Measurements from ENCODE around the gene CDC27.
"Not testable (repeated sequence)": the region's sequence is repeated elsewhere in the genome, so short reads cannot be mapped to it uniquely, and the experiment has no call there.

Gene CDC27

DNA sequence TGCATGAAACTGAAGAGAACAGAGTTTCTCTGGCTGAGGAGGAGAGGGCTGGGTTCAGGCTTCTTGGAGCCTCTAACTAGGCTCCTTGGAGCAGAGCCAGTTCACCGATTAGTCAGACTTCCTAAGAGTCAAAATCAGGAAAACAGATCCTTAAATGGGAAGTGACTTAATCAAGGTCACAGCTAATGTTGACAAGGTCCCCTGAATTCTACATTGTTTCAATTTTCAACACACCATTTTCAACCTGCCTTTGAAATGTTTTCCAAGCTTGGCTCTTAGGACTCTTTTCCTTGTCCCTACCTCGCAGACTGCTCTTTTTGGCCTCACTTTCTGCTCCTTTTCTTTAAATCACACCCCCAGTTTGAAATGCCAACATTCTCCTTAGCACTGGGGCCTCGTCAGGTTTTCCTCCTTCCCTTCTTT lies 36.4 kb upstream of the CDC27 start:
- no peak overlapping the region for H3K4me3 ChIP-seq (ENCODE audit: control insufficient read depth in 1 of 7, extremely low read depth in 1 of 7, insufficient read depth in 4 of 7, low read depth in 2 of 7, low read length in 6 of 7)
- H3K4me1 ChIP-seq (ENCODE audit: control extremely low read depth in 1 of 4, control insufficient read depth in 4 of 4, insufficient read depth in 4 of 4, low read length in 3 of 4), result peaks cover 0 to 43% (median 24%) of the 10 kb centered on the region in 4 experiments
- ChIA-PET CTCF (interaction anchor here (0.8 kb wide), 1 partner anchor 90 kb away, joined by 3 read pairs; no protein-coding TSS in a partner anchor), POLR2A (no interaction called here)
- no peak overlapping the region for H3K27ac ChIP-seq (ENCODE audit: insufficient read depth in 1 of 2, low read depth in 1 of 2, low read length in 2 of 2, poor library complexity in 1 of 2, severe bottlenecking in 2 of 2)
- H3K27me3 ChIP-seq (replicated peaks in 2 of 5; ENCODE audit: control insufficient read depth in 4 of 5, insufficient read depth in 5 of 5, low read length in 4 of 5), result no peaks in the 10 kb centered on the region
- H3K36me3 ChIP-seq (ENCODE audit: control insufficient read depth in 4 of 4, insufficient read depth in 4 of 4, low read length in 3 of 4), result no peaks in the 10 kb centered on the region
- H3K9me3 ChIP-seq (ENCODE audit: control extremely low read depth in 1 of 5, control insufficient read depth in 4 of 5, insufficient read depth in 2 of 5, low read depth in 1 of 5, low read length in 4 of 5), result peaks cover 0 to 6% (median 5%) of the 10 kb centered on the region in 5 experiments
- 41% methylated on average over 2 of the region's 3 CpGs for WGBS (ENCODE audit: insufficient coverage)
- DNase-seq, result no peak

DNA sequence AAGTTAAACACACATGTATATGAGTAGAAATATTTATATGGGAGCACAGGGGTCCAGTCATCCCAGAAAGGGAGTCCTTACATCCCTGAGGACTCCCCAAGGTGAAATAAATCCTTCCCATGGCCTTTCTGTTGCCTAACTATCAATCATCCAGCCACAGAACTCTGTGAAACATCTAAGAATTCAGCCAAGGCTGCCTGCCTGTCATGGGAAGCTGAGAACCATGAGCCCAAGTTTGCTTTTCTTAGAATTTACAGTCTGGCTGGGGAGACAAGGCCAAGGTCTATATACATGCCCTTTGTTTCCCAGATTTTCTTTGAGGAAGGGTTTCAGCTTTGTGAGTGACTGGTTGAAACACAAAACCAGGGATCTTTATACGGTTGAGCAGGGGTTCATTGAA lies 35.9 kb upstream of the CDC27 start:
- Histone ChIP-seq H3K27ac (ENCODE audit: insufficient read depth in 1 of 2, low read depth in 1 of 2, low read length in 2 of 2, poor library complexity in 1 of 2, severe bottlenecking in 2 of 2) (no peak overlapping the region), H3K9me3 (ENCODE audit: control extremely low read depth in 1 of 5, control insufficient read depth in 4 of 5, insufficient read depth in 2 of 5, low read depth in 1 of 5, low read length in 4 of 5) (peaks cover 0 to 6% (median 5%) of the 10 kb centered on the region in 5 experiments), H3K36me3 (ENCODE audit: control insufficient read depth in 4 of 4, insufficient read depth in 4 of 4, low read length in 3 of 4) (no peaks in the 10 kb centered on the region), H3K27me3 (replicated peaks in 2 of 5; ENCODE audit: control insufficient read depth in 4 of 5, insufficient read depth in 5 of 5, low read length in 4 of 5) (no peaks in the 10 kb centered on the region), H3K4me3 (ENCODE audit: control insufficient read depth in 1 of 7, extremely low read depth in 1 of 7, insufficient read depth in 4 of 7, low read depth in 2 of 7, low read length in 6 of 7) (no peak overlapping the region), H3K4me1 (ENCODE audit: control extremely low read depth in 1 of 4, control insufficient read depth in 4 of 4, insufficient read depth in 4 of 4, low read length in 3 of 4) (peaks cover 3 to 45% (median 25%) of the 10 kb centered on the region in 4 experiments)
- 60% methylated on average over 1 of the region's 1 CpG for WGBS (ENCODE audit: insufficient coverage)
- POLR2A ChIA-PET, result no interaction called here
- CTCF ChIA-PET, result interaction anchor here (0.8 kb wide), 1 partner anchor 91 kb away, joined by 3 read pairs; no protein-coding TSS in a partner anchor
- DNase-seq, result no peak

DNA sequence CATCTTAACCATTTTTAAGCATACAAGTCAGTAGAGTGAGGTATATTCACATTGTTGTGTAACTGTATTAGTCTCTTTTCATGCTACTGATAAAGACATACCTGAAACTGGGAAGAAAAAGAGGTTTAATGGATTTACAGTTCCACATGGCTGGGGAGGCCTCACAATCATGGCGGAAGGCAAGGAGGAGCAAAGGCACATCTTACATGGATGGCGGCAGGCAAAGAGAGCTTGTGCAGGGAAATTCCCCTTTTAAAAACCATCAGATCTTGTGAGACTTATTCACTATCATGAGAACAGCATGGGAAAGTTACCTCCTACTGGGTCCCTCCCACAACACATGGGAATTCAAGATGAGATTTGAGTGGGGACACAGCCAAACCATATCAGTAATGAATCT lies 35.0 kb upstream of the CDC27 start:
- H3K36me3 ChIP-seq (ENCODE audit: control insufficient read depth in 4 of 4, insufficient read depth in 4 of 4, low read length in 3 of 4); CTCF ChIA-PET; H3K9me3 ChIP-seq (ENCODE audit: control extremely low read depth in 1 of 5, control insufficient read depth in 4 of 5, insufficient read depth in 2 of 5, low read depth in 1 of 5, low read length in 4 of 5); H3K4me3 ChIP-seq (ENCODE audit: control insufficient read depth in 1 of 7, extremely low read depth in 1 of 7, insufficient read depth in 4 of 7, low read depth in 2 of 7, low read length in 6 of 7); DNase-seq; POLR2A ChIA-PET; H3K27ac ChIP-seq (ENCODE audit: insufficient read depth in 1 of 2, low read depth in 1 of 2, low read length in 2 of 2, poor library complexity in 1 of 2, severe bottlenecking in 2 of 2); H3K27me3 ChIP-seq (replicated peaks in 2 of 5; ENCODE audit: control insufficient read depth in 4 of 5, insufficient read depth in 5 of 5, low read length in 4 of 5): not testable (repeated sequence)
- 100% methylated on average over 1 of the region's 2 CpGs for WGBS (ENCODE audit: insufficient coverage)
- H3K4me1 ChIP-seq (ENCODE audit: control extremely low read depth in 1 of 4, control insufficient read depth in 4 of 4, insufficient read depth in 4 of 4, low read length in 3 of 4), result peaks cover 9 to 50% (median 30%) of the 10 kb centered on the region in 4 experiments

DNA sequence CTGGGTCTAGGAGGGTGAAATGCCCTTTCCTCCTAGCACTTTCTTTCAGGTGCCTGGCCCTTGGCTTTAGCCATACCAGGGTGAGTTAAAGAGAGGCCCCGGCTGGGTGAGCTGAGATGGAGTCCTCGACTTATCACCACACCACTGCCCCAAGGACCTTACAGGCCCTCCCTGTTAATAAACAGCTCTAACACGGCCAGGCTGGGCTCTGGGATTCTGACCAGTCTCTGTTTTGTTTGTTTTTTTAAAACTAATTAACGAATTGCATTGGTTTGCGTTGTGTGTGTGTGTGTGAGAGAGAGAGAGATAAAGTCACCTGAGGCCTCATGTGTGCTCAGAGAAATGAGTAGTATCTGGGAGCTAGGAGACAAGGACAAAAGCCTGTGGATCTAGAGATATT lies 34.4 kb upstream of the CDC27 start:
- no peak overlapping the region for H3K27ac ChIP-seq (ENCODE audit: insufficient read depth in 1 of 2, low read depth in 1 of 2, low read length in 2 of 2, poor library complexity in 1 of 2, severe bottlenecking in 2 of 2)
- H3K4me3 ChIP-seq (ENCODE audit: control insufficient read depth in 1 of 7, extremely low read depth in 1 of 7, insufficient read depth in 4 of 7, low read depth in 2 of 7, low read length in 6 of 7), result no peak overlapping the region
- no peaks in the 10 kb centered on the region for H3K36me3 ChIP-seq (ENCODE audit: control insufficient read depth in 4 of 4, insufficient read depth in 4 of 4, low read length in 3 of 4)
- peaks cover 0 to 6% (median 5%) of the 10 kb centered on the region in 5 experiments for H3K9me3 ChIP-seq (ENCODE audit: control extremely low read depth in 1 of 5, control insufficient read depth in 4 of 5, insufficient read depth in 2 of 5, low read depth in 1 of 5, low read length in 4 of 5)
- H3K27me3 ChIP-seq (replicated peaks in 2 of 5; ENCODE audit: control insufficient read depth in 4 of 5, insufficient read depth in 5 of 5, low read length in 4 of 5), result no peaks in the 10 kb centered on the region
- no peak for DNase-seq
- WGBS (ENCODE audit: insufficient coverage), result 100% methylated on average over 2 of the region's 5 CpGs
- H3K4me1 ChIP-seq (ENCODE audit: control extremely low read depth in 1 of 4, control insufficient read depth in 4 of 4, insufficient read depth in 4 of 4, low read length in 3 of 4), result peaks cover 9 to 56% (median 36%) of the 10 kb centered on the region in 4 experiments
- ChIA-PET CTCF (no interaction called here), POLR2A (no interaction called here)

DNA sequence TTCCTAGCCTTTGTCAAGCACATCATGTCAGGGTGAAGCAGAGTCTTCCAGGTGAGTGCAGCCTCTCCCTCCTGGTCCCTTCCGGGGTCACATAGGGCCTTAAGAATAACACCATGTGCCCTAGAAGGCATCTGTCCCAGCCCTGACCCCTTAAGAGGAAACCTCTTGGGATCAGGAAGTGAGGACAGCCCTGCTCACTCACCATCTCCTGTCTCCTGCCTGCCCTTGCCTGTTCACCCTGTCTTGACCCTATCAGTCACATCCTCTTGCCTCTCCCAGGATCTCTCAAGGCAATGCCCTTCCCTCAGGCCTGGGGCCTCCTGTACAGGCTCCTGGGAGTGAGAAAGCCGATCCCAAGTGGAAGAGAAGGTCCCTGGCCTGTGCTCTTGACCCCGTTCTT lies 33.9 kb upstream of the CDC27 start:
- Histone ChIP-seq H3K9me3 (ENCODE audit: control extremely low read depth in 1 of 5, control insufficient read depth in 4 of 5, insufficient read depth in 2 of 5, low read depth in 1 of 5, low read length in 4 of 5) (peaks cover 0 to 6% (median 5%) of the 10 kb centered on the region in 5 experiments), H3K4me3 (ENCODE audit: control insufficient read depth in 1 of 7, extremely low read depth in 1 of 7, insufficient read depth in 4 of 7, low read depth in 2 of 7, low read length in 6 of 7) (no peak overlapping the region), H3K4me1 (ENCODE audit: control extremely low read depth in 1 of 4, control insufficient read depth in 4 of 4, insufficient read depth in 4 of 4, low read length in 3 of 4) (peaks cover 9 to 60% (median 41%) of the 10 kb centered on the region in 4 experiments), H3K36me3 (ENCODE audit: control insufficient read depth in 4 of 4, insufficient read depth in 4 of 4, low read length in 3 of 4) (no peaks in the 10 kb centered on the region), H3K27ac (ENCODE audit: insufficient read depth in 1 of 2, low read depth in 1 of 2, low read length in 2 of 2, poor library complexity in 1 of 2, severe bottlenecking in 2 of 2) (no peak overlapping the region), H3K27me3 (replicated peaks in 2 of 5; ENCODE audit: control insufficient read depth in 4 of 5, insufficient read depth in 5 of 5, low read length in 4 of 5) (no peaks in the 10 kb centered on the region)
- ChIA-PET CTCF (no interaction called here), POLR2A (no interaction called here)
- no peak for DNase-seq
- WGBS (ENCODE audit: insufficient coverage), result 91% methylated on average over 1 of the region's 3 CpGs

DNA sequence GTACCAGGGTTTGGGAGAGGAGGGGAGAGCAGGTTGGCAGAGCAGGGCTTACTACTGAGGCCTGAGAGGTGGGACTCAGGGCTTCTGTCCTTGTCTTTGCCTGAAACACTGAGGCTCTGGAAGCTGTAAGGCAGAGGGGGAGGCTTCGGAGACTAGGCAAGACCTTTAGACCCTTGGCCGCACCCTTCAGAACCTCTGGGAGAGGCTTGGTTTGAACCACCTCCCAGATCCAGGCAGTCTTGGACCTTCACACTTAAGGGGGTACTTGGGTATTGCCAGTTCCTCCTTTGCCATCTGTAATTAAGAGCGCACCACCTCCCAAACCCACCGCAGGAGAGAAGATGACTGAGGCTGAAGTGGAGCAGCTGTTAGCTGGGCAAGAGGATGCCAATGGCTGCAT lies 33.0 kb upstream of the CDC27 start:
- WGBS (ENCODE audit: insufficient coverage), result 92% methylated on average over 4 of the region's 4 CpGs
- peaks cover 0 to 6% (median 5%) of the 10 kb centered on the region in 5 experiments for H3K9me3 ChIP-seq (ENCODE audit: control extremely low read depth in 1 of 5, control insufficient read depth in 4 of 5, insufficient read depth in 2 of 5, low read depth in 1 of 5, low read length in 4 of 5)
- H3K27ac ChIP-seq (ENCODE audit: insufficient read depth in 1 of 2, low read depth in 1 of 2, low read length in 2 of 2, poor library complexity in 1 of 2, severe bottlenecking in 2 of 2), result no peak overlapping the region
- POLR2A ChIA-PET, result no interaction called here
- DNase-seq, result no peak
- no peaks in the 10 kb centered on the region for H3K36me3 ChIP-seq (ENCODE audit: control insufficient read depth in 4 of 4, insufficient read depth in 4 of 4, low read length in 3 of 4)
- no peaks in the 10 kb centered on the region for H3K27me3 ChIP-seq (replicated peaks in 2 of 5; ENCODE audit: control insufficient read depth in 4 of 5, insufficient read depth in 5 of 5, low read length in 4 of 5)
- no peak overlapping the region for H3K4me3 ChIP-seq (ENCODE audit: control insufficient read depth in 1 of 7, extremely low read depth in 1 of 7, insufficient read depth in 4 of 7, low read depth in 2 of 7, low read length in 6 of 7)
- peaks cover 9 to 63% (median 44%) of the 10 kb centered on the region in 4 experiments for H3K4me1 ChIP-seq (ENCODE audit: control extremely low read depth in 1 of 4, control insufficient read depth in 4 of 4, insufficient read depth in 4 of 4, low read length in 3 of 4)
- CTCF ChIA-PET, result interaction anchor here (1.4 kb wide), 1 partner anchor 16 kb away, joined by 3 read pairs; no protein-coding TSS in a partner anchor

DNA sequence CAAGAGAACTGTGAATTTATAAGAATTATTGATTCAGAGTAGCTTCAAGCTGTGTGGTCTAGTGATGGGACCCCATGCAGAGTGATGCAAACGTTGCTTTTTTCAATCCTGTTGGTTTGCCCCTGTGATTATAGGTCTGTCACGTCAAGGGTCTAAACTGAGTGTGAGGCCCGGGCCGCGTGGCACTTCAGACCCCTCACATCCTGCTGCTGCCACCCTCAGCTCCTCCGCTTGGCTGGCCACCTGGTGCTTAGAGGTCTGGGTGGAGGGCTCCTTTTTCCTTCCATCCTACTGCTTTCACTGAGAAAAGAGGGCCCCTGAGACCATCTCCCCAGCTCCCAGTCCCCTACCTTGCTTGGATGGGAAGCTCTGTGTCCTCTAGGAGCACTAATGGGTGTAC lies 32.1 kb upstream of the CDC27 start:
- Histone ChIP-seq H3K27ac (ENCODE audit: insufficient read depth in 1 of 2, low read depth in 1 of 2, low read length in 2 of 2, poor library complexity in 1 of 2, severe bottlenecking in 2 of 2) (no peak overlapping the region), H3K9me3 (ENCODE audit: control extremely low read depth in 1 of 5, control insufficient read depth in 4 of 5, insufficient read depth in 2 of 5, low read depth in 1 of 5, low read length in 4 of 5) (peaks cover 0 to 6% (median 5%) of the 10 kb centered on the region in 5 experiments), H3K27me3 (replicated peaks in 2 of 5; ENCODE audit: control insufficient read depth in 4 of 5, insufficient read depth in 5 of 5, low read length in 4 of 5) (no peaks in the 10 kb centered on the region), H3K4me3 (ENCODE audit: control insufficient read depth in 1 of 7, extremely low read depth in 1 of 7, insufficient read depth in 4 of 7, low read depth in 2 of 7, low read length in 6 of 7) (no peak overlapping the region), H3K4me1 (ENCODE audit: control extremely low read depth in 1 of 4, control insufficient read depth in 4 of 4, insufficient read depth in 4 of 4, low read length in 3 of 4) (peaks cover 9 to 63% (median 45%) of the 10 kb centered on the region in 4 experiments), H3K36me3 (ENCODE audit: control insufficient read depth in 4 of 4, insufficient read depth in 4 of 4, low read length in 3 of 4) (no peaks in the 10 kb centered on the region)
- CTCF ChIA-PET, result interaction anchor here (1.4 to 1.6 kb wide), 3 partner anchors 13 to 96 kb away, joined by 3 to 6 read pairs (median 5); no protein-coding TSS in a partner anchor
- POLR2A ChIA-PET, result no interaction called here
- 64% methylated on average over 2 of the region's 6 CpGs for WGBS (ENCODE audit: insufficient coverage)
- no peak for DNase-seq

Measured in common myeloid progenitor, CD34-positive (primary cell).